Tongue (tissue), 2 donors: ENCODE measurements around the gene ZNF189. TPM values are rescaled to one million over a fixed set of nuclear protein-coding genes. Genes with fewer than 3 reads are reported as not detected.
"Not testable (repeated sequence)": the region's sequence is repeated elsewhere in the genome, so short reads cannot be mapped to it uniquely, and the experiment has no call there.

Experiments used
- DNase-seq: peaks from one replicate; pipeline ENCODE4 v3.0.0-alpha.2; 2015
- total RNA-seq: library from RNA; depleted of rRNA; stranded (reverse); fragments of >200 nt; gene quantifications from one replicate; pipeline ENCODE4 v1.2.3, GENCODE V29; 2014

Gene ZNF189
- total RNA-seq, 1 donor from 2014 or later, result 31.8 TPM

GRCh38 chr9:101380295-101380694 is 18.4 kb upstream of the ZNF189 start:
- DNase-seq, result no peak

GRCh38 chr9:101381118-101381517 is 17.5 kb upstream of the ZNF189 start:
- DNase-seq, result no peak

- no peak for DNase-seq
These were observed 16.8 kb upstream of the ZNF189 start for GRCh38 chr9:101381833-101382342.

- DNase-seq, result no peak
These were observed 15.3 kb upstream of the ZNF189 start for GRCh38 chr9:101383361-101383760.

- DNase-seq, result not testable (repeated sequence)
These were observed 13.6 kb upstream of the ZNF189 start, which contains the start of gene BAAT for GRCh38 chr9:101384873-101385536. BAAT (minus strand) TSS chr9:101385006; CDS start chr9:101371404, 13,602 bp downstream.

- peak; percentile 50 for DNase-seq
These were observed 10.7 kb upstream of the ZNF189 start for GRCh38 chr9:101387871-101388506.

- DNase-seq, result no peak
These were observed 10.1 kb upstream of the ZNF189 start for GRCh38 chr9:101388507-101388993.

- DNase-seq, result no peak
These were observed 5.5 kb upstream of the ZNF189 start for GRCh38 chr9:101393135-101393534.

GRCh38 chr9:101394687-101395086 is 4.0 kb upstream of the ZNF189 start:
- DNase-seq, result no peak

- no peak for DNase-seq
These were observed 944 bp upstream of the ZNF189 start for GRCh38 chr9:101397746-101398067.

- DNase-seq, result no peak
These were observed 435 bp downstream of the ZNF189 start for GRCh38 chr9:101398930-101399642.

GRCh38 chr9:101399643-101399970 is 956 bp downstream of the ZNF189 start:
- no peak for DNase-seq

GRCh38 chr9:101400120-101400519 is 1.5 kb downstream of the ZNF189 start:
- DNase-seq, result peak; percentile 8

- no peak for DNase-seq
These were observed 5.0 kb downstream of the ZNF189 start for GRCh38 chr9:101403516-101404285.

- DNase-seq, result no peak
These were observed 9.9 kb downstream of the ZNF189 start for GRCh38 chr9:101408374-101409078.

- DNase-seq, result no peak
These were observed 10.4 kb downstream of the ZNF189 start for GRCh38 chr9:101409079-101409477.

GRCh38 chr9:101414839-101415238 is 16.2 kb downstream of the ZNF189 start:
- no peak for DNase-seq

- DNase-seq, result no peak
These were observed 16.9 kb downstream of the ZNF189 start for GRCh38 chr9:101415578-101415977.

GRCh38 chr9:101417389-101417788 is 18.7 kb downstream of the ZNF189 start:
- no peak for DNase-seq

GRCh38 chr9:101417977-101418376 is 19.3 kb downstream of the ZNF189 start:
- no peak for DNase-seq

GRCh38 chr9:101418518-101419430 is 20.1 kb downstream of the ZNF189 start:
- DNase-seq, result peak; percentile 15
